MM.1S (cell line): ENCODE measurements around the gene BICD1.

Experiments
- CTCF ChIP-seq: fragments of 300-600 bp; sonication (generic); IDR thresholded peaks from 2 replicates; pipeline ENCODE4 v1.5.1; 2016; ENCODE audit warnings: antibody characterized with exemption, low read length, mixed read lengths
- EZH2 ChIP-seq: fragments of 300-600 bp; sonication (generic); optimal IDR thresholded peaks from 2 replicates; pipeline ENCODE3; 2017; ENCODE audit warnings: low read depth, mild to moderate bottlenecking, antibody characterized with exemption, low read length, mixed read lengths
- EZH2phosphoT487 ChIP-seq: fragments of 300-600 bp; sonication (generic); IDR thresholded peaks from 2 replicates; pipeline ENCODE4 v1.6.1; 2018; ENCODE audit warnings: antibody characterized with exemption, low read length

GRCh38 chr12:32076941-32077340, 29.7 kb upstream of the BICD1 start:
- TF ChIP-seq CTCF = no peak
- TF ChIP-seq EZH2 = no peak
- no peak for TF ChIP-seq EZH2phosphoT487
